CD4-positive, alpha-beta T cell treated with Interleukin-15 for 1 hour (primary cell): ENCODE measurements around the gene MROH7.

ENCODE experiments used
- DNase-seq: peaks from one replicate; pipeline ENCODE4 v3.0.0-alpha.2; 2020

Gene MROH7

DNA sequence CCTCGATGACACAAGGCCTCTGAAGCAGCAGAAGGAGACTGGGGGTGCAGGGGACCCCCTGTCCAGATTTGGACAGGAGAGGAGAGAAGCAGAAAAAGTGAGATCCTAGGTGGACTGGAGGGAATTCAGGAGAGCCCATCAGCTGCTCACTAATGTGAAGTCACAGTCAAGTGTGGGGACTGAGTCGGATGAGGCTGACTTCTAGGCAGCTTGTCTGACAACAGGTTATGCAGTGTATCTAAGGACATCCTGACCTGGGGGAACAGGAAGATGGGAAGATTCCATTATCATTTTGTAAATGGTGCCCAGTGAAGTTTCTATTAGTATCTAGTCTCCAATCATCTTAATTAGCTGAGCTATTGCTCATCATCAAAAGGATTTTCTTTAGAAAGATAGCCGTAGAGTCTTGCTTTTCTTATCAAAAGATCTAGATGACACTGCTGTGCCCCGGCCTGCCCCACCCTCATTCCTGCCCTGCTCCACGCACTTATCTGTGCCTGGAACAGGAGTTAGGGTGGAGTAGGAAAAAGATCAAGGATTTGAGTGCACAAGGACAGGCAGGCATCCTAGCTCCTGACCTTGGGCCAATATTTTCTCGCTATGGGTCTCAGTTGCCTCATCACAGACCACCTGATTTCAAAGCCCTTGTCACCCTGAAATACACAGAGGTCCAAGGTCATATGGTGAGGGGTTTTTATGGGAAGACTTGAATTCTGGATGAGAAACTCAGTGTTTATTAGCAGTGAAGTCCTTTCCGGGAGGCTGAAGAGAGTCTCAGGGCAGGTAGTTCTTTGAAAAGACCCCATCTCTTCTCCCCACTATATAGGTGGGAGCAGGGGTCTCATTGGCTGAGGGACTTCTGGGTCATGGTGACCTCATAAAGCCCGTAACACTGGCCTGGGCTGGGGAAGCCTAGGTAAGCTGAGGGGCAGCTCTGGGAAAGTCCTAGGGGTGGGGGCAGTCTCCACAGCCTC lies at the start of gene MROH7:
Gene MROH7 (plus strand): TSS at position 924 of the 974 bp plus-strand sequence. CDS start 11,141 bp downstream, outside the sequence.
- DNase-seq: no peak

- no peak for DNase-seq
Measured at GRCh38 chr1:54593571-54594160, 47.9 kb upstream of the MROH7 start.

GRCh38 chr1:54594463-54594862 lies 47.1 kb upstream of the MROH7 start:
- no peak for DNase-seq

- DNase-seq: no peak
Measured at GRCh38 chr1:54595956-54596498, 45.6 kb upstream of the MROH7 start.

GRCh38 chr1:54596756-54597155 lies 44.8 kb upstream of the MROH7 start:
- no peak for DNase-seq

DNA sequence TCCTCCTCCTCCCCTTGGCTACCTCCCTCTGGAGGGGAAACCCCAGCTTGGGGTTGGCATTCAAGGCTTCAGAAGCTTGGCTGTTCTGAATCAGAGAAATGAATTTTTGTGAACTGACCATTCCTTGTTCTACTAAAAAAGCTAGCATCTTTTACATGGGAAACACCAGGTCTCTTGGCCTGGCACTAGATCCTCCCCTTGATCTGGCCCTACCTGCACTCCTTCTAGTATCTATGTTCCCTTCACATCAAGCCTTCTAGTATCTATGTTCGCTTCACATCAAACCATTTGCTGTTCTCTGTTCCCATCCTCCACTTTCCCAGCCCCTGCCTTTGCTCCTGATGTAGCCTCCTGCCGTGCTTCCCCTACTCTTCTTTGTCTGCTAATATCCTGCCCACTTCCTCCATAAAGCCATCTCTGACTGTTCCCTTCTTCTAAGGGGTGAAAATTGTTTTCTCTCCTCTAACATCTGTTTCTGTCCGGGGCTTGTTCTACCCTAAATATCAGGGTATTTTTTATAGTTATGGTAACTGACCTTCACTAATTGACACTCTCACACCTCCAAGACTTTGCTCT lies 44.0 kb upstream of the MROH7 start:
- DNase-seq: no peak

DNA sequence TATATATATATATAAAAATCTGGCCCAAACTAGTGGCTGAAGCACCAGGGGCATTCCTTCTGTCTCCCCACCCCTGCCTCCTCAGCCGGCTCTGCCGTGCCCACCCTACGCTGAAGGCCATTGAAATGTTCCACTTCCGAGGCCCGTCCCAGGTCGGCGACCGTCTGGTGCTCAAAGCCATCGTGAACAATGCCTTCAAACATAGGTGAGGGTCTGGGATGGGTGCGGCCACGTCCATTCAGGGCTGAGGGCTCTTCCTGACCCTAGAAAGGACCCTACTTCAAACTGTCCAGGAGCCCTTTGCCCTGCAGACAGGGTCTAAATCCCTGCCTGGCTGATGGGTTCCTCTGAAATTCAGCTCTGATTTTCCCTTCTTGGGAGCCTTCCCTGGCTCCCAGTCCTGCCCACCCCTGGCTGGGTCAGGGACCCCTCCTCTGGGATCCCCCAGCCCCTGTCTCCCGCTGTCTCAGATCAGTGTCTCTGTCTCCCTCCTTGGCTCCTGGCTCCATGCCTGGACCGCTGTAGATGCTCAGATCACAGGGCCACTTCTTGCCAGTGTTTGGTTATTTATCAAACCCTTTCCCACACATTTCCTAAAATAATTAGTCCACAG lies 42.3 kb upstream of the MROH7 start:
- DNase-seq: no peak

DNA sequence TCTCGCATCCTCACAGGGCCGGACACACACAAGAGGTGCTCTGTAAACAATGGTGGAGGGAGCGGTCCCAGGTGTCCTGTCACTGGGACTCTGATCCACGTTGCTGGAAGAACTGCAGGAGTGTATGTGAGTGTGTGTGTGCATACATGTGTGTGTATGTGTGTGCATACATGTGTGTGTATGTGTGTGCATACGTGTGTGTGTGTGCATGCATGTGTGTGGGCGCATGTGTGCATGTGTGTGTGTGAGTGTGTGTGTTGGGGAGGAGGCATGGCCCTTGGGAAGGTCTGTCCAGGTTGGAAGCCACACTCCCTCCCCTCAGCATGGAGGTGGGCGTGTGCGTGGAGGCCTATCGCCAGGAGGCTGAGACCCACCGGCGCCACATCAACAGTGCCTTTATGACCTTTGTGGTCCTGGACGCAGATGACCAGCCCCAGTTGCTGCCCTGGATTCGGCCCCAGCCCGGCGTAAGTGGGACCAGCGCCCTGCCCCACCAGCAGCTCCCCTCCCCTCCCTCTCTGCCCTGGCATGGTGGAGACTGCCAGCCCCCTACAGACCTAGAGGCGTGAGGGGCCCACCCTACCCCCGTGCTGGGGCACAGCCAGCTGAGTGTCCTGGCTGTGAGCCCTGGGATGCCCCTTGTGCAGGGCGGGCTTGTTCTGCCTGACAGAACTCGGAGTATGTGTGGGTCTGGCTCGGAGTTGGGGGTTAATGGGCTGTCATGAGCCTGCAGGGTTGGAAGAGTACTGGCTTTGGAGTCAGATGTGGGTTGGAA lies 40.5 kb upstream of the MROH7 start:
- no peak for DNase-seq

DNA sequence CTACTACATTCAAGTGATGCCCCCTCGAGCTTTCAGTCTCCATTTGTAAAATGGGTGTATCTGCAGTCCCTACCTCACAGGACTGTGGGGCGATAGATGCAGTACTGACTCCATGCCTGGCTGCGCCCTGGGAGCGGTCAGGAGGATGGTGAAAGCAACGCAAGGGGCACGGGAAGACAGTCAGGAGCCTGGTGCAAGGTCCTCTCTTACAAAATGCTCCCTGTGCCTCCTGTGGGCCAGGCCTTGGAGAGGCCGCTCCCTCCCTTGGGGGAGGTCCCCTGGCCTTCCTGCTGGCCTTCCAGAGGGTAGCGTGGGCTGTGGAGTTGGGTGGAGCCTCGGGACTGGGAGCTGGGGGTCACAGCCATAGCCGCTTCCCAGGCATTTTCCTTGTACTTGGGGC lies 39.9 kb upstream of the MROH7 start:
- no peak for DNase-seq

GRCh38 chr1:54602554-54602953 lies 39.0 kb upstream of the MROH7 start:
- DNase-seq: no peak

DNA sequence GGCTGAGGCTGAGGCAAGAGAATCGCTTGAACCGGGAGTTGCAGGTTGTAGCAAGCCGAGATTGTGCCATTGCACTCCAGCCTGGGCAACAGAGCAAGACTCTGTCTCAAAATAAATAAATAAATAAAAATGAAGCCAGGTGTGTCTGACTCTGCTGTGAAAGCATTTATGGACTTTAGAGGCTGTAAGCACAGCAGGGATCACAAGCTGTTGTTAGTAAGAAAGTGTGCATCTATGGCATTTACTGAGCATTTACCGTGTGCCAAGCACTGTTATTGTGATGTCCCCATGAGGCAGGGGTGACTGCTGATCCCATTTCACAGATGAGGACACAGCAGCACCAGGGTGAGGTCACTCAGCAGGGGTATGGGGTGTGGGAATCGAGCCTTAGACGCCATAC lies 38.3 kb upstream of the MROH7 start:
- no peak for DNase-seq

- no peak for DNase-seq
Measured at GRCh38 chr1:54604051-54604450, 37.5 kb upstream of the MROH7 start.

GRCh38 chr1:54604572-54605370 lies 36.8 kb upstream of the MROH7 start:
- no peak for DNase-seq

- no peak for DNase-seq
Measured at GRCh38 chr1:54606096-54606989, 35.2 kb upstream of the MROH7 start.

DNA sequence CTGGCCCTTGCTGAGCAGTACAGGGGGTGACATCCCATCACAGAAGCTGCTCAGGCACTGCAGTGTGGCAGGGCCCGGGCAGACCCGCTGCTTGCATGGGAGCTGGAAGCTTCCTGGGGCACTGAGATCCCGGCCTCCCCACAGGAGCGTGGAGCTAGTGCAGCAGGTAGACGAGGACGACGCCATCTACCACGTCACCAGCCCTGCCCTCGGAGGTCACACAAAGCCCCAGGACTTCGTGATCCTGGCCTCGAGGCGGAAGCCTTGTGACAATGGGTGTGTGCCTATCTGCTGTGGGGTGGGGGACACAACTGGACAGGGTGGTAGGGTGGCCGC lies 34.6 kb upstream of the MROH7 start:
- no peak for DNase-seq

DNA sequence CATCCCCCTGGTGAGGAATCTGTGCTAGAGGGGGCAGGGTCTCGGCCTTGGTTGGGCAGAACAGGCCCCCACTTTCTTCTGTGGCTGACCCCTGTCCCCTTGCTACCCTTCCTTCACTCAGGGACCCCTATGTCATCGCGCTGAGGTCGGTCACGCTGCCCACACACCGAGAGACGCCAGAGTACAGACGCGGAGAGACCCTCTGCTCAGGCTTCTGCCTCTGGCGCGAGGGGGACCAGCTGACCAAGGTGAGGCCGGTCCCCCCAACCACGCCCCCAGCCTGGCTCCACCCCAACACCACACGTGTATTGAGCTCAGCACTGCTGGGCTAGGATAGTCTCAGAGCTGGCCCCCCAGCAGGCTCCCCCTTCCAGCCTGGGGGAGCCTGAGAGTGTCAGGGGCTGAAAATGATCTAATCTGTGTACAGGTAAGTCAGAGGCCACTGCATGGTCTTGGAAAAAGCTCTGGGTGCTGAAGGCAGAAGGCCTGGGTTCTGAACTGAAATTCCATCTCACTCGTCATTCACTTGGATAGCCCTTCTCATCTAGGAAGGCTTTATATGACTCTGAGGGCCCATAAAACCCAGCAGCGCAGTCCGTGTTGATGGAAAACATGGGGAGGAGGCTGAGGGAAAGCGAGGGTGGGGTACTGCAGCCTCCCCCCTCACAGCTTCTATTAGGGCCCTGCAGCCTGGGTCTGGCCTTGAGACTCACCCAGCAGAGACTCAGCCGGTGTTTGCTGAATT lies 33.6 kb upstream of the MROH7 start:
- no peak for DNase-seq

- DNase-seq: no peak
Measured at GRCh38 chr1:54608566-54609230, 32.9 kb upstream of the MROH7 start.

DNA sequence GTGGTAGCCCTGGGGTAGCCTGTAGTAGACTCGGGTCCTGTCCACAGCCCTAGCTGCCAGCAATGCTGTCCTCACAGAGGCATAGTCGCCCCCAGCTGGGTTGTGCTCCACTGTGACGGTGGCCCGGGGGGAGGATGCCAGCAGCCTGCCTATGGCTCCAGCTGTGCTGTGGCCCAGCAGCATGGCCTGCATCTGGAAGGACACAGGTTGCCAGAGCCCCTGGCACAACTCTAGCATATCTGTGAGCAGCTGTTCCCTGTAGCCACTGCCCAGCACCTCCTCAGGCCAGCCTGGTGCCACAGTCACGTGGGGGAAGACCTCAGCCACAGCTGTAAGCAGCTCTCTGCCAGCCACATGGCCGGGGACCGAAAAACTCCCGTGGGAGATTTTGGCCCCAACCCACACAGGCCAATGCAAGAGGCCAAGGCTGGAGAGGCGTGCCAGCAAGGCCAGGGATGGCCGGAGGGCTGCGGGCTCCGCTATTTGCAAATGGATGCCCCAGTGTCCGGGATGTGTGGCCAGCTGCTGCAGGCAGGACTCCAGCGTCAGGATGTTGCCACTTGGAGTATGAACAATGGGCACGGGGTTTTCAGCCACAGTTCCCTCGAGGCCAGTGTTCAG lies 32.2 kb upstream of the MROH7 start:
- DNase-seq: no peak

GRCh38 chr1:54610048-54610447 lies 31.5 kb upstream of the MROH7 start:
- DNase-seq: no peak
